IMR-90 (cell line): ENCODE results near the gene THAP5. TPM values are rescaled to one million over a fixed set of nuclear protein-coding genes. Genes with fewer than 3 reads are reported as not detected.
A peak's percentile ranks its signal among the peaks of the same experiment; 100 is the strongest.

ENCODE experiments used
- ATAC-seq: fragments of 200-7000 bp; cut with Tn5 transposase; 2 replicates; pipeline ENCODE4 v1.9.1; 2020; ENCODE audit warnings: low read depth, mild to moderate bottlenecking, moderate library complexity
- BruUV-seq: library from RNA; stranded (reverse); fragments of 400-500 nt; replicated peaks from 2 replicates; lab custom pipeline; 2021; lab: Mats Ljungman, UMichigan
- CTCF ChIA-PET: fragments of 300-600 bp; formaldehyde crosslinking; extraction: SDS; loops from one replicate; lab custom pipeline; 2021; ENCODE audit warnings: antibody characterized with exemption; lab: Yijun Ruan, JAX
- POLR2A ChIA-PET: fragments of 300-600 bp; sonication (Branson Sonifier 250); formaldehyde crosslinking; loops from one replicate; lab custom pipeline; 2022; ENCODE audit warnings: antibody characterized with exemption; ENCODE audit not compliant: unreplicated experiment; lab: Charles Lee
- DNase-seq: peaks from one replicate; pipeline ENCODE4 v3.0.0; 2013
- H2AFZ ChIP-seq: replicated peaks from 2 replicates; pipeline ENCODE3; 2013; ENCODE audit warnings: low read length, mild to moderate bottlenecking; ENCODE audit not compliant: poor library complexity
- H2AK5ac ChIP-seq: 2 replicates; pipeline ENCODE4 v1.6.1; 2013; ENCODE audit warnings: low read depth, low read length, inconsistent platforms
- H2AK9ac ChIP-seq: replicated peaks from 2 replicates; pipeline ENCODE3; 2013; ENCODE audit warnings: mild to moderate bottlenecking, low read depth, low read length, moderate library complexity; ENCODE audit not compliant: poor library complexity
- H2BK120ac ChIP-seq: 2 replicates; pipeline ENCODE4 v1.6.1; 2013; ENCODE audit warnings: low read depth, low read length, inconsistent platforms
- H2BK15ac ChIP-seq: 3 replicates; pipeline ENCODE4 v1.6.1; 2013; ENCODE audit warnings: low read depth, low read length, inconsistent platforms
- H2BK20ac ChIP-seq: 2 replicates; pipeline ENCODE4 v1.6.1; 2013; ENCODE audit warnings: low read depth, mild to moderate bottlenecking, inconsistent platforms, low read length, moderate library complexity
- H2BK5ac ChIP-seq: 2 replicates; pipeline ENCODE4 v1.6.1; 2013; ENCODE audit warnings: mild to moderate bottlenecking, low read depth, low read length, inconsistent platforms; ENCODE audit not compliant: poor library complexity, severe bottlenecking
- H3K14ac ChIP-seq: replicated peaks from 2 replicates; pipeline ENCODE4 v1.6.1; 2013; ENCODE audit warnings: low read depth, low read length, inconsistent platforms
- H3K18ac ChIP-seq: 2 replicates; pipeline ENCODE4 v1.6.1; 2013; ENCODE audit warnings: low read depth, low read length, control low read depth
- H3K23ac ChIP-seq: 2 replicates; pipeline ENCODE4 v1.6.1; 2013; ENCODE audit warnings: low read depth, low read length, inconsistent platforms
- H3K27ac ChIP-seq: 2 replicates; pipeline ENCODE4 v1.5.1; 2013; ENCODE audit warnings: mild to moderate bottlenecking, control low read depth, low read length; ENCODE audit not compliant: insufficient read depth
- H3K27me3 ChIP-seq: 2 replicates; pipeline ENCODE4 v1.6.1; 2013; ENCODE audit warnings: low read length; ENCODE audit not compliant: control insufficient read depth, insufficient read depth
- H3K36me3 ChIP-seq: 2 replicates; pipeline ENCODE4 v1.6.1; 2013; ENCODE audit warnings: low read length, mixed read lengths; ENCODE audit not compliant: control insufficient read depth, insufficient read depth
- H3K4ac ChIP-seq: 2 replicates; pipeline ENCODE4 v1.6.1; 2013; ENCODE audit warnings: low read depth, low read length, inconsistent platforms
- H3K4me1 ChIP-seq: 2 replicates; pipeline ENCODE4 v1.6.1; 2013; ENCODE audit warnings: low read length, mixed read lengths; ENCODE audit not compliant: control insufficient read depth, insufficient read depth
- H3K4me2 ChIP-seq: 2 replicates; pipeline ENCODE4 v1.6.1; 2013; ENCODE audit warnings: low read depth, mild to moderate bottlenecking, control low read depth, low read length, moderate library complexity
- H3K4me3 ChIP-seq: 2 replicates; pipeline ENCODE4 v1.5.1; 2013; ENCODE audit warnings: low read depth, mild to moderate bottlenecking, control low read depth, low read length, moderate library complexity; ENCODE audit not compliant: insufficient read depth
- H3K56ac ChIP-seq: 2 replicates; pipeline ENCODE4 v1.6.1; 2013; ENCODE audit warnings: low read length, inconsistent platforms; ENCODE audit not compliant: insufficient read depth; ENCODE audit errors: extremely low read depth
- H3K79me1 ChIP-seq, 2 experiments: 2 replicates each; pipeline ENCODE4 v1.6.1; 2013; ENCODE audit warnings: low read length in 2 of 2, inconsistent platforms in 1 of 2, low read depth in 1 of 2
- H3K9ac ChIP-seq: 2 replicates; pipeline ENCODE4 v1.6.1; 2013; ENCODE audit warnings: low read depth, low read length, control low read depth
- H3K9me1 ChIP-seq: 2 replicates; pipeline ENCODE4 v1.6.1; 2013; ENCODE audit warnings: low read length, inconsistent platforms; ENCODE audit not compliant: insufficient read depth
- H3K9me3 ChIP-seq: 2 replicates; pipeline ENCODE4 v1.6.1; 2013; ENCODE audit warnings: low read length; ENCODE audit not compliant: control insufficient read depth, insufficient read depth
- H4K20me1 ChIP-seq: 2 replicates; pipeline ENCODE4 v1.6.1; 2013; ENCODE audit warnings: low read length, inconsistent platforms; ENCODE audit not compliant: insufficient read depth
- H4K5ac ChIP-seq: 2 replicates; pipeline ENCODE4 v1.6.1; 2013; ENCODE audit warnings: mild to moderate bottlenecking, low read depth, low read length, control low read depth
- H4K8ac ChIP-seq, 2 experiments: 2 replicates each; pipeline ENCODE4 v1.6.1; 2013; ENCODE audit warnings: low read depth in 2 of 2, low read length in 2 of 2, control low read depth in 1 of 2, inconsistent platforms in 1 of 2
- H4K91ac ChIP-seq: 2 replicates; pipeline ENCODE4 v1.6.1; 2013; ENCODE audit warnings: low read depth, low read length, inconsistent platforms; ENCODE audit not compliant: insufficient read depth
- BHLHE40 ChIP-seq: fragments of 150-350 bp; IDR thresholded peaks from 2 replicates; pipeline ENCODE4 v1.6.1; 2016; ENCODE audit warnings: mild to moderate bottlenecking, low read depth, low read length
- ELK1 ChIP-seq: fragments of 150-350 bp; IDR thresholded peaks from 2 replicates; pipeline ENCODE4 v1.6.1; 2016; ENCODE audit warnings: low read depth, mild to moderate bottlenecking, low read length, moderate library complexity, borderline replicate concordance
- RCOR1 ChIP-seq: IDR thresholded peaks from 2 replicates; pipeline ENCODE4 v1.6.1; 2012; ENCODE audit warnings: mild to moderate bottlenecking, low read length, improper control_type of control experiment; ENCODE audit not compliant: insufficient replicate concordance
- WGBS, 2 experiments: methylation state at CpG; one replicate each; pipeline versions ENCODE4 v1.1.5 to v1.1.7; 2013; ENCODE audit warnings: missing lambda C conversion rate in 2 of 2; ENCODE audit not compliant: insufficient read length in 1 of 2; ENCODE audit errors: extremely low coverage in 2 of 2; 5-methylcytosine and 5-hydroxymethylcytosine counted together
- dilution Hi-C: fragments of 300-500 bp; cut with HindIII; formaldehyde crosslinking; loops from one replicate; pipeline ENCODE4 v1.14.3; 2018; ENCODE audit warnings: low sequenced_read_pairs; ENCODE audit not compliant: unreplicated experiment
- in situ Hi-C: fragments of 300-500 bp; cut with MboI; formaldehyde crosslinking; loops from 3 replicates; pipeline ENCODE4 v1.14.3; 2019; ENCODE audit warnings: low sequenced_read_pairs, inconsistent platforms, mixed read lengths
- intact Hi-C: fragments of 100-400 bp; cut with micrococcal nuclease; formaldehyde crosslinking; loops from 2 replicates; pipeline ENCODE4 v1.10.0; 2022
- polyA plus RNA-seq, 3 experiments: library from polyadenylated mRNA; depleted of rRNA; stranded (reverse); fragments of >200 nt; gene quantifications; 2 replicates each; pipeline ENCODE4 v1.2.3, GENCODE V29; 2012; ENCODE audit warnings: low replicate concordance in 1 of 3
- total RNA-seq: library from RNA; depleted of rRNA; stranded (reverse); fragments of >200 nt; gene quantifications from 2 replicates; pipeline ENCODE4 v1.2.3, GENCODE V29; 2012
- TF ChIP-seq, protein P1 (sequence below): fragments of 150-350 bp; IDR thresholded peaks from 2 replicates; pipeline ENCODE4 v1.6.1; 2017; ENCODE audit warnings: mild to moderate bottlenecking, antibody characterized with exemption, low read length, low read depth

THAP5 gene
- total and polyA plus RNA-seq, 2 of the 4 experiments (the other 2 are of a cell fraction): 6.7 to 23.7 TPM

DNA sequence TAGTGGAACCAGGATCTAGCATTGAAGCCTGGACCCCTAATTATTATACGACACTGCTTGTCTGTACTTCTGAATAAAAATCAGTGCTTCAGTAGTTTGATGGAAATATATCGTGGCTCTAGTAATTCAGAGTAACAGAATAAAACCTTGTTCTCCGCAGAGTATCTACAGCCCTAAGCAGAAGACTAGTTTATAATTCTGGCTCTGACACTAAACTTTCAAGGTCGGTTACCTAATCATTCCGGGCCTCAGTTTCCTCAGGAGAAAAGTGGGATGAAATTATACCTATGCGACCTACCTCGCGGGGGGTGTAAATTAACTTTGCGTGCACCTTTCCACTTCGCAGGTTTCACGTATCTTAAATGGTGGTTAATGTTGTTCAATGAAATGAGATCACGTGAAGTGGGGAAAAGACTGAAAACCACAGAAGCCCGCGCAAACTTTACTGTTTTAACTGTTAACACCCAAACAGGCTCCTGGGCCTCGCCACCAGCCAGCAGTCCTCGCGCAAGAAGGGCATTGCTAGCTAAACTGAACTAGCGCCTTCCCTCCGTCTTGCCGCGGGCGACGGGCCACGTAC lies 615 bp downstream of the THAP5 start:
- Histone ChIP-seq H2BK120ac (peak overlapping the region; percentile 28), H3K9me3 (no peaks in the 10 kb centered on the region), H3K4me3 (peak overlapping the region; percentile 79), H2BK5ac (peak overlapping the region; percentile 85), H3K4me2 (peak overlapping the region; percentile 76), H3K4me1 (0 out of 2 replicates have a peak, but pooled peaks cover 1% of the 10 kb centered on the region), H4K91ac (peak overlapping the region; percentile 66), H2AK9ac (peak overlapping the region; percentile 94), H3K14ac (peak overlapping the region; percentile 94), H2BK15ac (no peak overlapping the region), H3K79me1 (peaks cover 11 to 22% of the 10 kb centered on the region in 2 experiments; a peak in 3 of 4 replicates), H3K27ac (peak overlapping the region; percentile 93), H4K8ac (peak overlapping the region; percentile 77 to 95), H3K23ac (peak overlapping the region; percentile 49), H3K36me3 (peaks cover 1% of the 10 kb centered on the region; the same call in 1 of the 2 replicates), H2BK20ac (no peak overlapping the region), H3K9me1 (no peaks in the 10 kb centered on the region), H3K18ac (peak overlapping the region; percentile 43), H4K5ac (peak overlapping the region; percentile 91), H2AK5ac (peak overlapping the region; percentile 81), H3K9ac (peak overlapping the region; percentile 94), H3K4ac (peak overlapping the region; percentile 92), H2AFZ (peak overlapping the region; percentile 96), H3K27me3 (no peaks in the 10 kb centered on the region), H4K20me1 (no peaks in the 10 kb centered on the region), H3K56ac (peak overlapping the region; percentile 91)
- ChIA-PET CTCF (no interaction called here), POLR2A (no interaction called here)
- BruUV-seq: TSS peak; percentile 44
- in situ Hi-C loops (no loop called here), intact Hi-C loops (no loop called here), dilution Hi-C loops (no loop called here)
- TF ChIP-seq ELK1 (no peak), RCOR1 (no peak), BHLHE40 (no peak)
- TF ChIP-seq, protein P1, sequence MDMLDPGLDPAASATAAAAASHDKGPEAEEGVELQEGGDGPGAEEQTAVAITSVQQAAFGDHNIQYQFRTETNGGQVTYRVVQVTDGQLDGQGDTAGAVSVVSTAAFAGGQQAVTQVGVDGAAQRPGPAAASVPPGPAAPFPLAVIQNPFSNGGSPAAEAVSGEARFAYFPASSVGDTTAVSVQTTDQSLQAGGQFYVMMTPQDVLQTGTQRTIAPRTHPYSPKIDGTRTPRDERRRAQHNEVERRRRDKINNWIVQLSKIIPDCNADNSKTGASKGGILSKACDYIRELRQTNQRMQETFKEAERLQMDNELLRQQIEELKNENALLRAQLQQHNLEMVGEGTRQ: 0 out of 2 replicates have a peak, but pooled peaks have one; percentile 4
- no peak for ATAC-seq
- no peak for DNase-seq
- WGBS, 2 experiments: 0% methylated on average over 3 of the region's 24 CpGs; no CpG with 5 or more reads in 1 of the 2 experiments
